ENCODE results near the gene CIDEA. TPM values are rescaled to one million over a fixed set of nuclear protein-coding genes. Genes with fewer than 3 reads are reported as not detected.
A peak's percentile ranks its signal among the peaks of the same experiment; 100 is the strongest.
"Not testable (repeated sequence)": the region's sequence is repeated elsewhere in the genome, so short reads cannot be mapped to it uniquely, and the experiment has no call there.

CIDEA gene
- total RNA-seq, 1 donor from 2014 or later = 0.52 TPM

GRCh38 chr18:12236934-12237832 is 17.0 kb upstream of the CIDEA start:
- intact Hi-C loops (cut with micrococcal nuclease) = no loop called here
- peak; percentile 99 for ATAC-seq
- peak; percentile 87 for DNase-seq

GRCh38 chr18:12238826-12239225 is 15.3 kb upstream of the CIDEA start:
- DNase-seq = no peak
- ATAC-seq = no peak
- intact Hi-C loops (cut with micrococcal nuclease) = no loop called here

GRCh38 chr18:12239431-12239830 is 14.7 kb upstream of the CIDEA start:
- intact Hi-C loops (cut with micrococcal nuclease) = no loop called here
- DNase-seq = no peak
- no peak for ATAC-seq

GRCh38 chr18:12242658-12243260 is 11.4 kb upstream of the CIDEA start:
- ATAC-seq = no peak
- intact Hi-C loops (cut with micrococcal nuclease) = no loop called here
- DNase-seq = no peak

- not testable (repeated sequence) for ATAC-seq
Observed at GRCh38 chr18:12243272-12243671, 10.9 kb upstream of the CIDEA start.

GRCh38 chr18:12245793-12246135 is 8.4 kb upstream of the CIDEA start:
- intact Hi-C loops (cut with micrococcal nuclease) = no loop called here
- DNase-seq = no peak
- ATAC-seq = no peak

More at GRCh38 chr18:12243272-12243671, 10.9 kb upstream of the CIDEA start:
- intact Hi-C loops (cut with micrococcal nuclease); DNase-seq: not testable (repeated sequence)

GRCh38 chr18:12246849-12247808 is 7.0 kb upstream of the CIDEA start:
- ATAC-seq (peak; percentile 60), DNase-seq (no peak)
- intact Hi-C loops (cut with micrococcal nuclease) = no loop called here

- intact Hi-C loops (cut with micrococcal nuclease) = no loop called here
- ATAC-seq (no peak), DNase-seq (no peak)
Observed at GRCh38 chr18:12247946-12248345, 6.2 kb upstream of the CIDEA start.

GRCh38 chr18:12248926-12249720 is 5.0 kb upstream of the CIDEA start:
- ATAC-seq (no peak), DNase-seq (no peak)
- intact Hi-C loops (cut with micrococcal nuclease) = no loop called here

- ATAC-seq (no peak), DNase-seq (no peak)
- intact Hi-C loops (cut with micrococcal nuclease) = no loop called here
Observed at GRCh38 chr18:12251311-12251710, 2.9 kb upstream of the CIDEA start.

GRCh38 chr18:12252061-12252460 is 2.1 kb upstream of the CIDEA start:
- intact Hi-C loops (cut with micrococcal nuclease) = no loop called here
- no peak for ATAC-seq
- no peak for DNase-seq

GRCh38 chr18:12253027-12253426 is 1.1 kb upstream of the CIDEA start:
- peak; percentile 47 for ATAC-seq
- DNase-seq = no peak
- intact Hi-C loops (cut with micrococcal nuclease) = no loop called here

- peak; percentile 87 for ATAC-seq
- intact Hi-C loops (cut with micrococcal nuclease) = no loop called here
- peak; percentile 75 for DNase-seq
Observed at GRCh38 chr18:12253663-12254135, 462 bp upstream of the CIDEA start.

- DNase-seq (no peak), ATAC-seq (no peak)
- intact Hi-C loops (cut with micrococcal nuclease) = no loop called here
Observed at GRCh38 chr18:12254820-12255511, 805 bp downstream of the CIDEA start.

GRCh38 chr18:12255626-12256026 is 1.5 kb downstream of the CIDEA start:
- intact Hi-C loops (cut with micrococcal nuclease) = no loop called here
- ATAC-seq (no peak), DNase-seq (no peak)

GRCh38 chr18:12256951-12257350 is 2.8 kb downstream of the CIDEA start:
- intact Hi-C loops (cut with micrococcal nuclease) = no loop called here
- DNase-seq (no peak), ATAC-seq (peak; percentile 7)

- no peak for DNase-seq
- ATAC-seq = no peak
- intact Hi-C loops (cut with micrococcal nuclease) = no loop called here
Observed at GRCh38 chr18:12257996-12258718, 4.0 kb downstream of the CIDEA start.
